Pancreas (tissue), 10 donors: ENCODE measurements around the gene C3orf18. TPM values are rescaled to one million over a fixed set of nuclear protein-coding genes. Genes with fewer than 3 reads are reported as not detected.

Experiments used
- ATAC-seq, 4 donors: fragments of 200-7000 bp; cut with Tn5 transposase; one replicate each; pipeline versions ENCODE4 v1.8.0 to v1.9.1; 2020; ENCODE audit warnings: mild to moderate bottlenecking in 4 of 4, moderate library complexity in 4 of 4
- DNase-seq, 6 donors: peaks; one replicate each; pipeline ENCODE4 v3.0.0-alpha.2; 2020
- FAIRE-seq: peaks from 2 replicates; lab custom pipeline; 2012; peaks lifted over from hg19 to GRCh38; lab: Jason Lieb, UNC
- H3K27ac ChIP-seq, 4 donors: fragments of 200-600 bp; sonication (generic); 1 replicate in 3 of 4; 2 replicates in 1 of 4; pipeline versions ENCODE4 v1.5.0 to v1.8.0; 2020
- H3K27me3 ChIP-seq, 4 donors: fragments of 200-600 bp; one replicate each; pipeline ENCODE4 v1.8.0; 2021
- H3K36me3 ChIP-seq, 3 donors: fragments of 200-600 bp; sonication (generic) in 1 of 3; one replicate each; pipeline versions ENCODE4 v1.5.0 to v1.8.0; 2020 to 2021
- H3K4me1 ChIP-seq, 3 donors: fragments of 200-600 bp; one replicate each; pipeline ENCODE4 v1.8.0; 2021
- H3K4me3 ChIP-seq, 4 donors: fragments of 200-600 bp; sonication (generic) in 2 of 4; one replicate each; pipeline versions ENCODE4 v1.5.0 to v1.8.0; 2020 to 2021
- H3K9me3 ChIP-seq, 4 donors: fragments of 200-600 bp; one replicate each; pipeline ENCODE4 v1.8.0; 2021
- CTCF ChIP-seq, 4 donors: fragments of 200-600 bp; sonication (generic) in 3 of 4; IDR thresholded peaks; one replicate each; pipeline versions ENCODE4 v1.5.0 to v1.8.0; 2021; ENCODE audit warnings: antibody characterized with exemption in 4 of 4
- WGBS, 2 donors: extraction: QIAGEN DNeasy Blood & Tissue Kit; methylation state at CpG; one replicate each; pipeline ENCODE4 v1.1.7; 2013; 5-methylcytosine and 5-hydroxymethylcytosine counted together
- intact Hi-C, 3 donors: fragments of 100-400 bp; cut with DNase I; formaldehyde crosslinking; loops; one replicate each; pipeline versions ENCODE4 v1.11.1 to v1.14.2; 2022
- polyA plus RNA-seq, 2 donors: library from polyadenylated mRNA; stranded (reverse); fragments of 200-250 nt; gene quantifications; one replicate each; pipeline ENCODE4 v1.2.3, GENCODE V29; 2013
- total RNA-seq, 6 donors: library from RNA; stranded (reverse); fragmentation: NEBNext Ultra II Directional in 4 of 6; extraction: Animal tissue kit (Norgen Biotek cat#: 25700) in 4 of 6; gene quantifications; one replicate each; pipeline versions ENCODE4 v1.2.1 to v1.2.4, GENCODE V29; 2021 to 2023
- donor health status: healthy with polysubstance abuse.
- donor health status: DM: no; HTN: no; CAD: no; lungs with moderate emphysema.
- donor health status: DM: no; HTN: no; CAD: no.
- donor health status: control.
- donor health status: control.
- donor health status: Bipolar disorder and iron deficiency.
- donor health status: DM: yes; HTN: yes; CAD: no.
- donor health status: DM: no; HTN: no; CAD: no.
- donor health status: DM: no; HTN: no; CAD: no.
- donor health status: DM: yes; HTN: yes; CAD: no.

C3orf18 gene
- total and polyA plus RNA-seq, 8 donors = 3.2 to 8.9 (median 5.0) TPM

GRCh38 chr3:50532062-50532705 is 35.4 kb downstream of the C3orf18 start:
- Histone ChIP-seq H3K36me3 (no peaks in the 10 kb centered on the region), H3K27ac (no peak overlapping the region), H3K27me3 (no peaks in the 10 kb centered on the region), H3K4me3 (no peak overlapping the region), H3K4me1 (no peaks in the 10 kb centered on the region), H3K9me3 (no peaks in the 10 kb centered on the region)
- intact Hi-C loops = no loop called here
- no peak for ATAC-seq
- no peak for TF ChIP-seq CTCF (IDR thresholded peaks at IDR 0.05)
- no peak for DNase-seq
- no peak for FAIRE-seq
- 76 to 78% methylated on average over 9 of the region's 9 CpGs for WGBS, 2 donors

GRCh38 chr3:50531201-50531600 is 36.3 kb downstream of the C3orf18 start:
- ATAC-seq = no peak
- no peak for TF ChIP-seq CTCF (IDR thresholded peaks at IDR 0.05)
- Histone ChIP-seq H3K27me3 (no peaks in the 10 kb centered on the region), H3K4me3 (no peak overlapping the region), H3K4me1 (no peaks in the 10 kb centered on the region), H3K9me3 (no peaks in the 10 kb centered on the region), H3K36me3 (no peaks in the 10 kb centered on the region), H3K27ac (no peak overlapping the region)
- WGBS, 2 donors = 89 to 90% methylated on average over 4 of the region's 4 CpGs
- intact Hi-C loops = no loop called here
- no peak for DNase-seq
- no peak for FAIRE-seq

- TF ChIP-seq CTCF (IDR thresholded peaks at IDR 0.05) = no peak
- no peaks in the 10 kb centered on the region for H3K9me3 ChIP-seq
- intact Hi-C loops = no loop called here
- no peaks in the 10 kb centered on the region for H3K4me1 ChIP-seq
- H3K27me3 ChIP-seq = no peaks in the 10 kb centered on the region
- peak in 1 of 4 donors; percentile 57 for ATAC-seq
- no peaks in the 10 kb centered on the region for H3K36me3 ChIP-seq
- 18 to 20% methylated on average over 44 to 48 of the region's 48 CpGs for WGBS, 2 donors
- no peak overlapping the region for H3K4me3 ChIP-seq
- no peak for FAIRE-seq
- no peak for DNase-seq
- H3K27ac ChIP-seq = no peak overlapping the region
These were observed 37.3 kb downstream of the C3orf18 start for GRCh38 chr3:50530001-50530970.

- peak in 1 of 6 donors; percentile 36 for DNase-seq
- no peaks in the 10 kb centered on the region for H3K27me3 ChIP-seq
- peak in 3 of 4 donors; percentile 49 to 85 (median 57) for ATAC-seq
- no peaks in the 10 kb centered on the region for H3K9me3 ChIP-seq
- no peak overlapping the region for H3K27ac ChIP-seq
- no peaks in the 10 kb centered on the region for H3K36me3 ChIP-seq
- no peak overlapping the region for H3K4me3 ChIP-seq
- no peak for TF ChIP-seq CTCF (IDR thresholded peaks at IDR 0.05)
- WGBS, 2 donors = 63 to 70% methylated on average over 6 of the region's 6 CpGs
- H3K4me1 ChIP-seq = no peaks in the 10 kb centered on the region
- intact Hi-C loops = no loop called here
- FAIRE-seq = no peak
These were observed 41.6 kb downstream of the C3orf18 start for GRCh38 chr3:50525987-50526386.
